GM23248 (cell line): ENCODE data around the gene TSPAN14. TPM values are rescaled to one million over a fixed set of nuclear protein-coding genes. Genes with fewer than 3 reads are reported as not detected.

ENCODE experiments used
- DNase-seq: peaks from one replicate; pipeline ENCODE4 v3.0.0-alpha.2; 2015
- H2AFZ ChIP-seq: fragments of 200-600 bp; sonication (generic); 2 replicates; pipeline ENCODE4 v1.6.1; 2016; ENCODE audit warnings: antibody characterized with exemption
- H3F3A ChIP-seq: fragments of 200-600 bp; sonication (generic); 2 replicates; pipeline ENCODE4 v1.6.1; 2016; ENCODE audit warnings: mild to moderate bottlenecking, antibody characterized with exemption, mixed run types; ENCODE audit not compliant: insufficient read depth
- H3K27ac ChIP-seq: fragments of 200-600 bp; sonication (generic); 2 replicates; pipeline ENCODE4 v1.5.1; 2016; ENCODE audit warnings: mild to moderate bottlenecking
- H3K27me3 ChIP-seq: fragments of 200-600 bp; sonication (generic); replicated peaks from 2 replicates; pipeline ENCODE4 v1.6.1; 2016; ENCODE audit warnings: mild to moderate bottlenecking; ENCODE audit not compliant: insufficient read depth
- H3K36me3 ChIP-seq: fragments of 200-600 bp; sonication (generic); 2 replicates; pipeline ENCODE4 v1.6.1; 2016; ENCODE audit warnings: low read depth, mild to moderate bottlenecking
- H3K4me1 ChIP-seq: fragments of 200-600 bp; sonication (generic); 2 replicates; pipeline ENCODE4 v1.6.1; 2016; ENCODE audit warnings: mild to moderate bottlenecking; ENCODE audit not compliant: insufficient read depth
- H3K4me2 ChIP-seq: fragments of 200-600 bp; sonication (generic); one replicate; pipeline ENCODE4 v1.6.1; 2016; ENCODE audit warnings: mild to moderate bottlenecking; ENCODE audit not compliant: unreplicated experiment
- H3K4me3 ChIP-seq: fragments of 200-600 bp; sonication (generic); 2 replicates; pipeline ENCODE4 v1.5.1; 2016; ENCODE audit warnings: mild to moderate bottlenecking
- H3K79me2 ChIP-seq: fragments of 200-600 bp; sonication (generic); 2 replicates; pipeline ENCODE4 v1.6.1; 2016; ENCODE audit warnings: mild to moderate bottlenecking; ENCODE audit not compliant: insufficient read depth
- H3K9ac ChIP-seq: fragments of 200-600 bp; sonication (generic); 2 replicates; pipeline ENCODE4 v1.6.1; 2016; ENCODE audit warnings: mild to moderate bottlenecking
- H3K9me2 ChIP-seq: fragments of 200-600 bp; sonication (generic); 2 replicates; pipeline ENCODE4 v1.6.1; 2016; ENCODE audit warnings: mixed run types, mild to moderate bottlenecking, moderate library complexity; ENCODE audit not compliant: insufficient read depth
- H3K9me3 ChIP-seq: fragments of 200-600 bp; sonication (generic); one replicate; pipeline ENCODE4 v1.6.1; 2017; ENCODE audit warnings: low read depth
- H4K20me1 ChIP-seq: fragments of 200-600 bp; sonication (generic); 2 replicates; pipeline ENCODE4 v1.6.0; 2016; ENCODE audit not compliant: insufficient read depth
- EZH2 ChIP-seq: fragments of 200-600 bp; sonication (generic); IDR thresholded peaks from 2 replicates; pipeline ENCODE4 v1.6.1; 2018; ENCODE audit warnings: antibody characterized with exemption, mild to moderate bottlenecking; ENCODE audit not compliant: insufficient read depth, poor library complexity, severe bottlenecking
- EZH2phosphoT487 ChIP-seq: fragments of 200-600 bp; sonication (generic); IDR thresholded peaks from 2 replicates; pipeline ENCODE4 v1.6.1; 2018; ENCODE audit warnings: antibody characterized with exemption, moderate library complexity, mild to moderate bottlenecking, low read depth; ENCODE audit not compliant: insufficient read depth
- WGBS, 2 experiments: methylation state at CpG; one replicate each; pipeline ENCODE4 v1.1.6; 2015 to 2017; ENCODE audit warnings: low lambda C conversion rate in 2 of 2, low coverage in 1 of 2; ENCODE audit errors: missing lambda C conversion rate in 2 of 2; 5-methylcytosine and 5-hydroxymethylcytosine counted together
- in situ Hi-C: fragments of 300-500 bp; cut with MboI; formaldehyde crosslinking; loops from 2 replicates; pipeline ENCODE4 v1.15.0; 2020
- polyA plus RNA-seq: library from polyadenylated mRNA; unstranded; fragments of >200 nt; fragmentation: Nextera tagmentation; extraction: Ambion mirVana; gene quantifications from 2 replicates; pipeline ENCODE4 v1.2.1, GENCODE V29; 2016
- total RNA-seq: library from RNA; depleted of rRNA; stranded (reverse); fragments of >200 nt; shearing (Covaris generic); gene quantifications from 2 replicates; pipeline ENCODE4 v1.2.3, GENCODE V29; 2014

TSPAN14 gene
- total and polyA plus RNA-seq, 2 experiments from 2014 or later, result 14.1 to 23.7 TPM

GRCh38 chr10:80444646-80445319 is 9.3 kb upstream of the TSPAN14 start:
- H3K9me3 ChIP-seq, result no peaks in the 10 kb centered on the region
- no peak overlapping the region for H2AFZ ChIP-seq
- no peaks in the 10 kb centered on the region for H4K20me1 ChIP-seq
- H3K36me3 ChIP-seq, result no peaks in the 10 kb centered on the region
- no peaks in the 10 kb centered on the region for H3K79me2 ChIP-seq
- H3K4me3 ChIP-seq, result no peak overlapping the region
- no peaks in the 10 kb centered on the region for H3K9me2 ChIP-seq
- in situ Hi-C loops, result loop anchor here (5.0 to 25.0 kb wide), 2 partner anchors 58 to 468 kb away; no protein-coding TSS in a partner anchor
- no peaks in the 10 kb centered on the region for H3K27me3 ChIP-seq
- DNase-seq, result peak; percentile 80
- H3F3A ChIP-seq, result no peaks in the 10 kb centered on the region
- WGBS, 2 experiments, result 13 to 15% methylated on average over 11 of the region's 11 CpGs
- no peak overlapping the region for H3K4me2 ChIP-seq
- H3K27ac ChIP-seq, result no peak overlapping the region
- H3K4me1 ChIP-seq, result no peaks in the 10 kb centered on the region
- no peak for TF ChIP-seq EZH2phosphoT487
- TF ChIP-seq EZH2, result no peak
- H3K9ac ChIP-seq, result no peak overlapping the region

GRCh38 chr10:80447436-80448190 is 6.5 kb upstream of the TSPAN14 start:
- no peak overlapping the region for H3K4me2 ChIP-seq
- in situ Hi-C loops, result loop anchor here (5.0 to 25.0 kb wide), 2 partner anchors 55 to 465 kb away; no protein-coding TSS in a partner anchor
- no peaks in the 10 kb centered on the region for H3K9me3 ChIP-seq
- no peak for TF ChIP-seq EZH2phosphoT487
- no peak for TF ChIP-seq EZH2
- H3F3A ChIP-seq, result 0 out of 2 replicates have a peak, but pooled peaks cover 6% of the 10 kb centered on the region
- no peaks in the 10 kb centered on the region for H3K27me3 ChIP-seq
- WGBS, 2 experiments, result 61 to 65% methylated on average over 7 of the region's 7 CpGs
- no peak overlapping the region for H2AFZ ChIP-seq
- H4K20me1 ChIP-seq, result no peaks in the 10 kb centered on the region
- H3K27ac ChIP-seq, result no peak overlapping the region
- H3K79me2 ChIP-seq, result no peaks in the 10 kb centered on the region
- no peaks in the 10 kb centered on the region for H3K9me2 ChIP-seq
- no peaks in the 10 kb centered on the region for H3K4me1 ChIP-seq
- DNase-seq, result no peak
- no peak overlapping the region for H3K4me3 ChIP-seq
- no peaks in the 10 kb centered on the region for H3K36me3 ChIP-seq
- no peak overlapping the region for H3K9ac ChIP-seq

GRCh38 chr10:80448209-80448942 is 5.7 kb upstream of the TSPAN14 start:
- H4K20me1 ChIP-seq, result no peaks in the 10 kb centered on the region
- H2AFZ ChIP-seq, result no peak overlapping the region
- H3K9me3 ChIP-seq, result no peaks in the 10 kb centered on the region
- H3F3A ChIP-seq, result 0 out of 2 replicates have a peak, but pooled peaks cover 10% of the 10 kb centered on the region
- no peaks in the 10 kb centered on the region for H3K36me3 ChIP-seq
- 94 to 96% methylated on average over 4 of the region's 4 CpGs for WGBS, 2 experiments
- in situ Hi-C loops, result loop anchor here (5.0 to 25.0 kb wide), 2 partner anchors 54 to 464 kb away; no protein-coding TSS in a partner anchor
- no peak overlapping the region for H3K4me2 ChIP-seq
- no peaks in the 10 kb centered on the region for H3K79me2 ChIP-seq
- no peaks in the 10 kb centered on the region for H3K9me2 ChIP-seq
- no peak overlapping the region for H3K4me3 ChIP-seq
- H3K27me3 ChIP-seq, result no peaks in the 10 kb centered on the region
- no peak for TF ChIP-seq EZH2phosphoT487
- no peak for TF ChIP-seq EZH2
- no peak for DNase-seq
- no peaks in the 10 kb centered on the region for H3K4me1 ChIP-seq
- H3K27ac ChIP-seq, result no peak overlapping the region
- no peak overlapping the region for H3K9ac ChIP-seq

GRCh38 chr10:80449520-80449919 is 4.6 kb upstream of the TSPAN14 start:
- Histone ChIP-seq H3K9me3 (no peaks in the 10 kb centered on the region), H3K4me1 (no peaks in the 10 kb centered on the region), H3K9me2 (no peaks in the 10 kb centered on the region), H3K36me3 (no peaks in the 10 kb centered on the region), H4K20me1 (no peaks in the 10 kb centered on the region), H3K4me3 (no peak overlapping the region), H3K27ac (no peak overlapping the region), H3K79me2 (no peaks in the 10 kb centered on the region), H3K27me3 (no peaks in the 10 kb centered on the region), H3F3A (0 out of 2 replicates have a peak, but pooled peaks cover 11% of the 10 kb centered on the region), H3K4me2 (no peak overlapping the region), H3K9ac (no peak overlapping the region), H2AFZ (no peak overlapping the region)
- in situ Hi-C loops, result loop anchor here (5.0 to 25.0 kb wide), 2 partner anchors 53 to 463 kb away; no protein-coding TSS in a partner anchor
- WGBS, 2 experiments, result 78 to 86% methylated on average over 2 of the region's 2 CpGs
- DNase-seq, result no peak
- TF ChIP-seq EZH2 (no peak), EZH2phosphoT487 (no peak)
